Activated T-cell treated with anti-CD3 and anti-CD28 coated beads, Interleukin-2, amount 50 U/mL, for 24 hours (primary cell): ENCODE results near the gene PCDH15.
"Not testable (repeated sequence)": the region's sequence is repeated elsewhere in the genome, so short reads cannot be mapped to it uniquely, and the experiment has no call there.

ENCODE experiments used
- DNase-seq: peaks from one replicate; pipeline ENCODE4 v3.0.0-alpha.2; 2020
- H3K27ac Mint-ChIP-seq: 2 replicates; pipeline ENCODE4 v1.8.0; 2020; ENCODE audit warnings: mild to moderate bottlenecking, mixed read lengths
- H3K27me3 Mint-ChIP-seq: 2 replicates; pipeline ENCODE4 v1.8.0; 2020; ENCODE audit warnings: mixed read lengths
- H3K36me3 Mint-ChIP-seq: 2 replicates; pipeline ENCODE4 v1.8.0; 2020; ENCODE audit warnings: low read depth, mixed read lengths
- H3K4me1 Mint-ChIP-seq: 2 replicates; pipeline ENCODE4 v1.8.0; 2020; ENCODE audit warnings: low read depth, mixed read lengths
- H3K4me3 Mint-ChIP-seq: 2 replicates; pipeline ENCODE4 v1.8.0; 2020; ENCODE audit warnings: mild to moderate bottlenecking, moderate library complexity, mixed read lengths
- H3K9me3 Mint-ChIP-seq: 2 replicates; pipeline ENCODE4 v1.8.0; 2020; ENCODE audit warnings: mixed read lengths

PCDH15 gene

DNA sequence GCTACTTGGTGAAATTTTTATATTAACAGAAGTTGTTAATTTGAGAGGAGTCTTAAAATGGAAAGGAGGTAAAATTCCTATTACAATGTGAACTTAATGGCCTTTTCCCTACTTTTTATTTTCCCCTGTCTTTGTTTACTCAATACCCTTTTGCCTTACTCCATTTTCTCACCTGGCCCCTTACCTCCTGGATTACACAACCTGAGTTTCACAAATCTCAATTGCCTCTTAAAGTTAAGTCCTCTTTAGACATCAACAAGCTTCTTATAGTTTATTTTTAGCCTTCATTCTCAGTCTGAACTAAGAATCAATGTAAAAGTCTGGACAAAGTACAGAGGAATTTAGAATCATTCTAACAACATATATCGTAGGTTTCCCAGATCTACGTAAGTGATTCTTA lies 247.0 kb downstream of the PCDH15 start:
- Mint-ChIP-seq H3K27ac (no peak overlapping the region), H3K9me3 (peaks cover 10% of the 10 kb centered on the region)
- DNase-seq, result no peak

DNA sequence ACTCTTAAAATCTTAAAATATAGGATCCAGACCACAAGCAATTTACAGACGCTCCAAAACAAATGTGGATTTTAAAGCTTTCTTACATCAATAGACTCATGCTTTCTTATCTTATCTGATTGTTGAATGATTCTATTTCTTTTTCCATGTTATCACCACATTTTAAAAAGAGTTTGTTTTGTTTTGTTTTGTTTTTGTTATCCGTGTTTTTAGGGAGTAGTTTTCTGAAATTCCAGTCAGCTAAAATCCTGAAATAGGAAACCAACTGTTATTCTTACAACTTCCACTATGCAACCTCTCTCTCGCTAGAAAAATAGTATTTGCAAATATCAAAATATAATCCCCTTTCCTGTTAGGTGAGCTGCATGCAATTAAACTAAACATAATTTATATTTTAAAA lies 251.0 kb downstream of the PCDH15 start:
- no peaks in the 10 kb centered on the region for H3K36me3 Mint-ChIP-seq
- H3K4me1 Mint-ChIP-seq, result no peaks in the 10 kb centered on the region
- H3K4me3 Mint-ChIP-seq, result no peak overlapping the region
- no peaks in the 10 kb centered on the region for H3K27me3 Mint-ChIP-seq
- no peak for DNase-seq
- no peak overlapping the region for H3K27ac Mint-ChIP-seq
- H3K9me3 Mint-ChIP-seq, result peaks cover 9% of the 10 kb centered on the region

More for the DNA sequence above, 247.0 kb downstream of the PCDH15 start:
- H3K36me3 Mint-ChIP-seq, result no peaks in the 10 kb centered on the region
- no peak overlapping the region for H3K4me3 Mint-ChIP-seq
- H3K4me1 Mint-ChIP-seq, result no peaks in the 10 kb centered on the region
- H3K27me3 Mint-ChIP-seq, result no peaks in the 10 kb centered on the region

DNA sequence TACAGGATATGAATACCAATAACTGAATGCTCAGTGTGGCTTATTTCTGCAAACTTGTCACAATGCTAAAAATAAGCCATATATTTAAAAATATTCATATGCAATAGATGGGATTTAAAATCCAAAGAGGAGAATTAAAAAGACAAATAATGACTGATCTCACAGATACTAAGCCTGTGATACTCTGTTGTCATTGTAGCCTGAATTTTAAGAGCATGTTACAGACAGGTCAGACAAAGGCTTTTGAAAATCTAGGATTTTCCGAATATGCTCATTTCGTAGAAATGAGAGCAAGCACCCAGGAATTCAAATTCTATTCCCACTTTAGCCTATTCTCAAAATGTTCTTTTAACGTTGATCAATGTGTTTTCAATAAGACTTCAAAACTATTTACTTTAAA lies 269.7 kb downstream of the PCDH15 start:
- Mint-ChIP-seq H3K27me3 (no peaks in the 10 kb centered on the region), H3K36me3 (no peaks in the 10 kb centered on the region), H3K4me3 (no peak overlapping the region), H3K9me3 (peaks cover 18% of the 10 kb centered on the region), H3K4me1 (no peaks in the 10 kb centered on the region), H3K27ac (no peak overlapping the region)
- no peak for DNase-seq

DNA sequence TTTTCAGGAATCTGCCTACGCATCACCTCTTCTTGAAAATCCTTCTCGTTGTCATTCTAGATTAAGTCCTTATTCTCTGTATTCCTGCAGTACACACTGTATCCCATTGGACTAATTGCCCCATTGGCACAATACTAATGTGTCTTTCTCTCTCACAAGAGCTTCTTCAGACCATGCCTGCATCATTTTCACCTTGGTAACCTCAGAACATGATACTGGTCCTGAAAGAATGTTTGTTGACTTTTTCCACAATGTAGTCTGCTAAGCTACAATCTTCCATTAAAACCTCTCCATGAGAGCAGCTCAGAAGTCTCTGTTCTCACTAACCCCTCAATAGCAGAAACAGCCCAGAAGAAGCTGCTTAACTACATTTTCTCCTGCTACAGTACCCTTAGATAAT lies 270.7 kb downstream of the PCDH15 start:
- H3K36me3 Mint-ChIP-seq, result no peaks in the 10 kb centered on the region
- no peak overlapping the region for H3K4me3 Mint-ChIP-seq
- H3K9me3 Mint-ChIP-seq, result peaks cover 16% of the 10 kb centered on the region
- H3K27me3 Mint-ChIP-seq, result no peaks in the 10 kb centered on the region
- no peak for DNase-seq
- no peak overlapping the region for H3K27ac Mint-ChIP-seq
- H3K4me1 Mint-ChIP-seq, result no peaks in the 10 kb centered on the region

DNA sequence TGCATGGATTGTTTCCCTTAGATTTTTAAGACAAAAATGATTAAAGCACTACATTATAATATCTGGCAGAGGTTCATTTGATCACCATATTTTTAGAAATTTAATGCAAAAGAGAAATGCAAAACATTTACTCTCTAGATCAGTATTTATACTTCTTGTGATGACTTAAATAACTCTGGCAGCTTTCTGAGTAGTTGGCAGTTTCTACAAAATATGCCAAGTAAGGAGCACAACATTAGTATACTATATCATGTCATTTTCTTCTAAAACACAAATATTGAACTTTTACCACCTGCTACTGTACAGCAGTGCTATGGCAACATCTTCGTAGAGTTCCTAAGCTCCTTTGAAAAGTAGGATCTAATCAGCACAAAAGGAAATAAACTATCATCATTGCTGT lies 275.2 kb downstream of the PCDH15 start:
- Mint-ChIP-seq H3K27me3 (no peaks in the 10 kb centered on the region), H3K4me3 (no peak overlapping the region), H3K27ac (no peak overlapping the region), H3K9me3 (peaks cover 17% of the 10 kb centered on the region), H3K36me3 (no peaks in the 10 kb centered on the region), H3K4me1 (no peaks in the 10 kb centered on the region)
- DNase-seq, result no peak

DNA sequence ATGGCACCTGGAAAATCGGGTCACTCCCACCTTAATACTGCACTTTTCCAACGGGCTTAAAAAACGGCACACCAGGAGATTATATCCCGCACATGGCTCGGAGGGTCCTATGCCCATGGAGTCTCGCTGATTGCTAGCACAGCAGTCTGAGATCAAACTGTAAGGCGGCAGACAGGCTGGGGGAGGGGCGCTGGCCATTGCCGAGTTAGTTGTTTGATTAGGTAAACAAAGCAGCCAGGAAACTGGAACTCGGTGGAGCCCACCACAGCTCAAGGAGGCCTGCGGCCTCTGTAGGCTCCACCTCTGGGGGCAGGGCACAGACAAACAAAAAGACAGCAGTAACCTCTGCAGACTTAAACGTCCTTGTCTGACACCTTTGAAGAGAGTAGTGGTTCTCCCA lies 285.8 kb downstream of the PCDH15 start:
- H3K27me3 Mint-ChIP-seq, H3K36me3 Mint-ChIP-seq: not testable (repeated sequence)

DNA sequence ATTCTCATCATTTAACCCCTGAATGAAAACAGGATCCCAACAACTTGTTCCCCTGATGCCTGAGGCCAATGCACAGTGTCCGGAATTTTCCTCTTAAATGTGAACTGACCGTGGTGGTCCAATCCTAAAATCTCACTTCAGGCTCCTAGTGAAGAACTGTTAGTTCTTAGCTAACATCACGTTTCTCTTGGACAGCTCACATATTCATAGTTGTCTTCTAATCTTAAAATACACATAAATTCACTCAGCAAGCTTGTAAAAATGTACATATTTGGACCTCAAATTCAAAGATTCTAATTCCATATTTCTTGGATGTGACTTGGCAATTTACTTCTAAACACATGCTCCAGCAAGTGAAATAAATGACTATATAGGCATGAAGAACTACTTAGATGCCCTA lies 297.2 kb downstream of the PCDH15 start:
- Mint-ChIP-seq H3K4me3 (no peak overlapping the region), H3K27ac (no peak overlapping the region), H3K36me3 (no peaks in the 10 kb centered on the region), H3K4me1 (no peaks in the 10 kb centered on the region), H3K27me3 (no peaks in the 10 kb centered on the region), H3K9me3 (peaks cover 30% of the 10 kb centered on the region)
- DNase-seq, result no peak

More for the DNA sequence above, 285.8 kb downstream of the PCDH15 start:
- not testable (repeated sequence) for H3K4me1 Mint-ChIP-seq, H3K4me3 Mint-ChIP-seq, DNase-seq, H3K27ac Mint-ChIP-seq, H3K9me3 Mint-ChIP-seq

DNA sequence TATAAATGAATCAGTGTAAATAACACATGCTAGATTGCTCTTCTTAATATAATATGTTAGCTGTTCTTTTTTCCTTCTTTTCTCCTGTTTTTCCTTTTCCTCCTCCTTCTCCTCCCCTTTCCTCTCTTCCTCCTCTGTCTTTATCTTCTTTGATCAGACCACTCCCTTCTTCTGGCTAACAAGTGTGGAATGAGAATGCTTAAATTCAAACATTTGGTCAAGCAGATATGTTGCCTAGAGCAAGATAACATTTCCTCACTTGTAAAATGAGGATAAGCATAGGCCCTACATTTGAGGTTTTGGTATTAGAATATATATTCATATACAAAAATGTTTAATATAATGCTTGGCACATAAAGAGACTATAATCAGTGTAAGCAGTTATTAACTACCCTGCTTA lies 299.1 kb downstream of the PCDH15 start:
- Mint-ChIP-seq H3K27me3 (no peaks in the 10 kb centered on the region), H3K9me3 (peaks cover 28% of the 10 kb centered on the region), H3K4me1 (no peaks in the 10 kb centered on the region), H3K36me3 (no peaks in the 10 kb centered on the region), H3K27ac (no peak overlapping the region), H3K4me3 (no peak overlapping the region)
- no peak for DNase-seq

DNA sequence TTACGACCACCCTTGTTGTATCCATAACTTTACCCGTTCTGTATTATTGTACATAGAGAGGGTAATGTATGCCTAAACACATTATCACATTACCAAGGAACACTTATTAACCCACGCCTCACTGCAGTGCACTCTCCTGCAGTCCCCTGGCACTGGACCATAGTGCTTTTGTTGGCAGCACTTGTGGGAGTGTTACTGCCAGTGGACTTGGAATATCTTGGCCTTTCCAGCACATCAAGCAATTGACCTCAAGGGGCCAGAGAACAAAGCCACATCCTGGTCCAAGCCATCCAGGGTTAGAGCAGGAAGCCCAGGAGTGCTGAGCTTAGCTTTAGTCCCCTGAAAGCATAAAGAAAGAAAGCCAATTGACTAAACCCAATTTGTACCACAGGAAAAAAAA lies 304.2 kb downstream of the PCDH15 start:
- Mint-ChIP-seq H3K4me1 (no peaks in the 10 kb centered on the region), H3K27me3 (no peaks in the 10 kb centered on the region), H3K36me3 (no peaks in the 10 kb centered on the region), H3K9me3 (peaks cover 39% of the 10 kb centered on the region), H3K27ac (no peak overlapping the region), H3K4me3 (no peak overlapping the region)
- DNase-seq, result no peak

DNA sequence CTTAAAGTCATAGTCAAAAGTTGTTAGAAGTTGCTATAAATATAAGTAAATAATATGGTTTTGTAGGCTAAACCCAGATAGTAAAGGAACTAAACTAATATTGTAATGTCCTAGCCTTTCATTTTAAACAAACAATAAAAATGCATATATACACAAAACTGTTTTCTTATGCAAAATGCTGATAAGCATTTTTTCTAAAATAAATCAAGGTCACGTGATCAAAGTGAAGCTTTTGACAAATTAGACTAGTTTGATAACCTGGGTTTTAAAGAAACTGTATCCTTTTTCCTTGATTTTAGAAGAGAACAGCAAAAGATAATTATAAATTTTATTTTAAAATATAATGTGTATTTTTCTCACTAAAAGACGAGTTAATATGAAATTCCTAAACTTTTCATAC lies 313.3 kb downstream of the PCDH15 start:
- no peaks in the 10 kb centered on the region for H3K4me1 Mint-ChIP-seq
- H3K27me3 Mint-ChIP-seq, result no peaks in the 10 kb centered on the region
- no peak overlapping the region for H3K4me3 Mint-ChIP-seq

DNA sequence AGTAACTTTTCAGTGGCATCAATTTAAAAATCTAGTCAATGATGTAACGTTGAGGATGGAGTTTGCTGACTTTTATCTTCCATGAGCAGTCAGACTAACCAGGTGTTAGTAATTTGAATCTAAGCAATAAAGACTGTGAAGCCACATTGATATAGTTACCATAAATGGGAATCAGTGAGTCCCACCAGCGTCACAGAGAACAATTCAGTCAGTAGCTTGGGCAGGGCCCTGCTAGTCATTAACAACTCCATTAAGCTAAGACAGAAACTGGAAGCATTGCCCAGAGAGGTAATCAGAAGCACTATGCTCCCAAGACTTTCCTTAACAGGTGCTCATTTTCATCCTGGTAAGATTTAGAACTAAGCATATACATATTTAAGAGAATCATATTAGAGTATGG lies 315.1 kb downstream of the PCDH15 start:
- DNase-seq, result no peak
- H3K9me3 Mint-ChIP-seq, result peaks cover 2% of the 10 kb centered on the region
- no peak overlapping the region for H3K4me3 Mint-ChIP-seq
- H3K4me1 Mint-ChIP-seq, result no peaks in the 10 kb centered on the region
- H3K27me3 Mint-ChIP-seq, result no peaks in the 10 kb centered on the region
- H3K36me3 Mint-ChIP-seq, result no peaks in the 10 kb centered on the region
- no peak overlapping the region for H3K27ac Mint-ChIP-seq

More for the DNA sequence above, 313.3 kb downstream of the PCDH15 start:
- Mint-ChIP-seq H3K9me3 (peaks cover 8% of the 10 kb centered on the region), H3K36me3 (no peaks in the 10 kb centered on the region), H3K27ac (no peak overlapping the region)
- no peak for DNase-seq

DNA sequence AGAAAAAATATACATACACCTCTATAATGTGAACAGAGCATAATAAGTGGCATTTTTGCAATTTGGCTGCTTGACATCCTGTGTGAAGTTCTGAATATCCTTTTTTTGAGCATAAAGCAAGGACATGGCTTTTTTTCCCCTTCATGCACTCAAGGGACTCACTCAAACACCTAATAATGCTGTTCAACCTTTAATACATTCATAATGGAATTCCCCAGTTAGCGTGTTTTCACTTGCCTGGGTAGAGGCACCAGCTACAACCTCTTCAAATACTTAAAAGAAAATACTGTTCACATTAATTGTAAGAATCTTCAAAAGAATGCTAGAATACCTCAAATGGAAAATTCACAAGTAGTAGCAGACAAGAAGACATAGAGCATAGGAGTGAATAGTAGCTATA lies 316.8 kb downstream of the PCDH15 start:
- Mint-ChIP-seq H3K27me3 (no peaks in the 10 kb centered on the region), H3K4me1 (no peaks in the 10 kb centered on the region), H3K27ac (no peak overlapping the region), H3K36me3 (no peaks in the 10 kb centered on the region), H3K9me3 (peaks cover 2% of the 10 kb centered on the region), H3K4me3 (no peak overlapping the region)
- DNase-seq, result no peak

DNA sequence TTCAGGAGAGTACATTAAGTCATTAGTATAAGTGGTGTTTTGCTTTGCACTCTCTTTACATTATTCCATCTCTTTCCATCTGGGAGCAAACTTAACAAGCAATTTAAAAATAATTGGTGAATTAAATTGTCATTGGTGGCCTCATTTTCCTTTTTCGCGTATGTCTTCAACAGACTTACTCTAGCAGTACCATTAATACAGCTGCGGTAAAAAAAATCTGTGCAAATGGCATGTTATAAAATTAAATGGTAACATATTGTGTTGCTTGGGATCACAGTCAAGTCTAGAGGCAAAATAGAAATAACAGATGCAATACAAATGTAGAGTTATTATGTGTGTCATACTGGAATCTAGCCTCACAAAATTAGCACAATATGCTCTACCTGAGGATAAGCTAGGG lies 322.4 kb downstream of the PCDH15 start:
- H3K4me3 Mint-ChIP-seq, result no peak overlapping the region
- H3K4me1 Mint-ChIP-seq, result no peaks in the 10 kb centered on the region
- H3K27me3 Mint-ChIP-seq, result no peaks in the 10 kb centered on the region
- no peaks in the 10 kb centered on the region for H3K36me3 Mint-ChIP-seq
- no peak for DNase-seq
- peaks cover 2% of the 10 kb centered on the region for H3K9me3 Mint-ChIP-seq
- no peak overlapping the region for H3K27ac Mint-ChIP-seq

DNA sequence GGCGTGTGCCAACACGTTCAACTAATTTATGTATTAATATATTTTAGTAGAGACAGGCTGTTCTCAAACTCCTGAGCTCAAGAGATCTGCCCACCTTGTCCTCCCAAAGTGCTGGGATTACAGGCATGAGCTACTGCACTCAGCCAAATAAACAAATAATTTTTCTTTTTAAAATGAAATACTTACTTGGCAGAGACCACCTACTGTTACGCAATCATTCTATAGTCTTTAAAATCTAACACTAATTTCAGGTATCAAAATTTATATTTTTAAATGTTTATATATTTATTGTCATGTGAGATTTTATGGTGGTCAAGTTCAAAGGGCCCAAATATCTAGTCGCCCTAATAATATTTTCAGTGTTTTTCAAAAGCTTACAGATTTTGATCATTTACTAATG lies 323.3 kb downstream of the PCDH15 start:
- Mint-ChIP-seq H3K4me1 (no peaks in the 10 kb centered on the region), H3K27ac (no peak overlapping the region), H3K27me3 (no peaks in the 10 kb centered on the region), H3K9me3 (peaks cover 2% of the 10 kb centered on the region), H3K4me3 (no peak overlapping the region), H3K36me3 (no peaks in the 10 kb centered on the region)
- no peak for DNase-seq

DNA sequence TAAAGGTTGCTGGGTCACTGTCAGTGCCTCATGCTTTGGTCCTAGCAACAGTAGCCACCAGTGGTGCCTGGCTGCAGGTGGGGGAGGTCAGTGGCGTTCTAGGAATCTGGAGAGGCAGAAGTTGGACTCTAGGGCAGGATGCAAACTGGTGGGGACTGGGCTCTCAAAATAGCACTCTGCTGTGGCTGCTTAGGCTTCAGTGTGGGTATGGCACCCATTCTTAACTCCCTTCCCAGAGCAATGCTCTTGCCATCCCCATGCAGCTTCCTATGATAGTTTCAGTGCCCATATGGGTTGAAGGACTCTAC lies 330.8 kb downstream of the PCDH15 start:
- no peak for DNase-seq
- Mint-ChIP-seq H3K36me3 (no peaks in the 10 kb centered on the region), H3K27ac (no peak overlapping the region), H3K9me3 (peaks cover 10% of the 10 kb centered on the region), H3K4me1 (no peaks in the 10 kb centered on the region), H3K4me3 (no peak overlapping the region), H3K27me3 (no peaks in the 10 kb centered on the region)

DNA sequence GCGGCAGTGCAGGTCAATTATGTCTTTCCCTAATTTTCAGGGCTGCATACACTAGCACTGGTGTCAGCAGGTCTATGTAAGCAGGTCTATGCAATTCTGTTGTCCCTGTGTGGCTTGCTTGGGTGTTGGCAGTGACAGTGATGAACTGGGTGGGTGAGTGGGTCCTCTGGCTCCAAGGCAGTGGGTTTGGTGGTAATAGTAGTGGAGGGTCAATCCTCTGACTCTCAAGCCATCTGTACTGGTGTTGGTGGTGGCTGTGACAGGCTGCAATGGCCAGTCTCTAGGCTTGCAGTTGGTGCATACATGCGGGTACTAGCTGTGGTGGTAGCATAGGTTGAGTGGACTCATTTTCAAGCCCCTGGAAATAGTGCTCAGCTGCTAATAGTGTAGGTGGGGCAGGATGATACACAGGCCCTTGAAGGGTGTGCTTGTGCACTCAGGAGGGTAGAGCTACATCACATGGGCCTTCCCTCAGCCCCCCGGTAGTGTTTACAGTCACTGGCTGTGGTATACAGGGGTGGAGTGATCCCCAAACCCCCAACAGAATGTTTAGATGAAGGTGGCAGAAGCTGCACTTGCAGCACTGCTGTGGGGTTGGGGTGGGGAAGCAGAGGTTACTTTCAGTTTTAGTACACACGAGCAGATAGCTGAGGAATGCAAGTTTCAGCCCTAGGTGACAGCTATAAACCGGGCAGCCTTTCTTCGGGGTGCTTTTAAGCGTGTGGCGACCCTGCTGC lies 331.3 kb downstream of the PCDH15 start:
- H3K36me3 Mint-ChIP-seq, result no peaks in the 10 kb centered on the region
- no peak for DNase-seq
- no peaks in the 10 kb centered on the region for H3K27me3 Mint-ChIP-seq
- no peak overlapping the region for H3K27ac Mint-ChIP-seq
- H3K4me1 Mint-ChIP-seq, result no peaks in the 10 kb centered on the region
- H3K4me3 Mint-ChIP-seq, result no peak overlapping the region
- peaks cover 11% of the 10 kb centered on the region for H3K9me3 Mint-ChIP-seq
